Endodermal cell (in vitro differentiated cells): ENCODE data around the gene FXYD3. TPM values are rescaled to one million over a fixed set of nuclear protein-coding genes. Genes with fewer than 3 reads are reported as not detected.

Experiments
- DNase-seq: peaks from one replicate; pipeline ENCODE4 v3.0.0-alpha.2; 2017
- H3K27ac ChIP-seq: 2 replicates; pipeline ENCODE4 v1.5.1; 2013; ENCODE audit warnings: mild to moderate bottlenecking, low read depth, low read length, moderate library complexity
- H3K27me3 ChIP-seq: 2 replicates; pipeline ENCODE4 v1.6.1; 2013; ENCODE audit warnings: mild to moderate bottlenecking, low read length, moderate library complexity; ENCODE audit not compliant: insufficient read depth, control insufficient read depth, poor library complexity, severe bottlenecking
- H3K36me3 ChIP-seq: 2 replicates; pipeline ENCODE4 v1.7.0; 2013; ENCODE audit warnings: mild to moderate bottlenecking, low read length, moderate library complexity; ENCODE audit not compliant: control insufficient read depth, insufficient read depth
- H3K4me1 ChIP-seq: one replicate; pipeline ENCODE4 v1.7.0; 2013; ENCODE audit warnings: low read length; ENCODE audit not compliant: control insufficient read depth, insufficient read depth
- H3K4me3 ChIP-seq: 2 replicates; pipeline ENCODE4 v1.5.1; 2013; ENCODE audit warnings: mild to moderate bottlenecking, low read length, moderate library complexity
- H3K9ac ChIP-seq: 2 replicates; pipeline ENCODE4 v1.6.1; 2013; ENCODE audit warnings: mild to moderate bottlenecking, low read length, moderate library complexity; ENCODE audit not compliant: poor library complexity, severe bottlenecking; ENCODE audit errors: extremely low read depth
- H3K9me3 ChIP-seq: 2 replicates; pipeline ENCODE4 v1.6.1; 2013; ENCODE audit warnings: mild to moderate bottlenecking, low read length, moderate library complexity; ENCODE audit not compliant: control insufficient read depth
- H3K27ac Mint-ChIP-seq: 2 replicates; pipeline ENCODE4 v1.8.0; 2020; ENCODE audit warnings: mixed read lengths
- H3K27me3 Mint-ChIP-seq: 2 replicates; pipeline ENCODE4 v1.8.0; 2021; ENCODE audit warnings: mild to moderate bottlenecking, mixed read lengths; ENCODE audit not compliant: insufficient read depth
- H3K36me3 Mint-ChIP-seq: 2 replicates; pipeline ENCODE4 v1.8.0; 2020; ENCODE audit warnings: low read depth, mixed read lengths
- H3K4me1 Mint-ChIP-seq: 2 replicates; pipeline ENCODE4 v1.8.0; 2020; ENCODE audit warnings: mixed read lengths
- H3K4me3 Mint-ChIP-seq: 2 replicates; pipeline ENCODE4 v1.8.0; 2020; ENCODE audit warnings: mild to moderate bottlenecking, moderate library complexity, mixed read lengths
- H3K9me3 Mint-ChIP-seq: 2 replicates; pipeline ENCODE4 v1.8.0; 2020; ENCODE audit warnings: mild to moderate bottlenecking, mixed read lengths
- CTCF ChIP-seq: fragments of 200-600 bp; sonication (generic); conservative IDR thresholded peaks from 2 replicates; pipeline ENCODE4 v1.5.0; 2021; ENCODE audit warnings: antibody characterized with exemption, mild to moderate bottlenecking
- WGBS, 2 experiments: methylation state at CpG; one replicate each; pipeline versions ENCODE4 v1.1.5 to v1.1.7; 2013; ENCODE audit warnings: missing lambda C conversion rate in 2 of 2, mixed read lengths in 1 of 2; ENCODE audit not compliant: insufficient coverage in 1 of 2, insufficient read length in 1 of 2; 5-methylcytosine and 5-hydroxymethylcytosine counted together
- total RNA-seq, 2 donors: library from RNA; stranded (reverse); fragmentation: NEBNext Ultra II Directional in 1 of 2; extraction: Animal tissue kit (Norgen Biotek cat#: 25700) in 1 of 2; gene quantifications; 2 replicates in 1 of 2; 3 replicates in 1 of 2; pipeline ENCODE4 v1.2.1, GENCODE V29; 2021

FXYD3 gene
- total RNA-seq, 2 donors from 2014 or later = not detected

GRCh38 chr19:35143231-35143715 is 27.6 kb downstream of the FXYD3 start, which contains the start of gene FXYD7:
Gene FXYD7 (plus strand): TSS chr19:35143255. CDS start chr19:35143334, 79 bp downstream.
- Histone ChIP-seq H3K4me1 (no peaks in the 10 kb centered on the region), H3K4me3 (peak within 1 kb of the TSS; percentile 73), H3K9me3 (no peaks in the 10 kb centered on the region), H3K36me3 (no peaks in the 10 kb centered on the region), H3K27me3 (peaks cover 53% of the 10 kb centered on the region), H3K27ac (no peak within 1 kb of the TSS), H3K9ac (no peak within 1 kb of the TSS)
- H3K27me3 Mint-ChIP-seq = peaks cover 42% of the 10 kb centered on the region
- peak; percentile 75 for DNase-seq
- no peak within 1 kb of the TSS for H3K27ac Mint-ChIP-seq
- H3K9me3 Mint-ChIP-seq = no peaks in the 10 kb centered on the region
- peak; percentile 42 for TF ChIP-seq CTCF
- H3K4me1 Mint-ChIP-seq = peaks cover 11% of the 10 kb centered on the region
- no peaks in the 10 kb centered on the region for H3K36me3 Mint-ChIP-seq
- peak within 1 kb of the TSS; percentile 47 for H3K4me3 Mint-ChIP-seq
- 7% methylated on average over 30 of the region's 31 CpGs; no CpG with 5 or more reads in 1 of the 2 experiments for WGBS, 2 experiments

- peaks cover 53% of the 10 kb centered on the region for H3K27me3 ChIP-seq
- H3K9me3 ChIP-seq = no peaks in the 10 kb centered on the region
- H3K4me1 ChIP-seq = no peaks in the 10 kb centered on the region
- no peak overlapping the region for H3K9ac ChIP-seq
- H3K4me1 Mint-ChIP-seq = peaks cover 11% of the 10 kb centered on the region
- H3K27ac Mint-ChIP-seq = no peak overlapping the region
- H3K36me3 ChIP-seq = no peaks in the 10 kb centered on the region
- 28 to 30% methylated on average over 2 to 3 of the region's 3 CpGs for WGBS, 2 experiments
- H3K4me3 ChIP-seq = no peak overlapping the region
- no peak overlapping the region for H3K27ac ChIP-seq
- H3K4me3 Mint-ChIP-seq = no peak overlapping the region
- no peak for DNase-seq
- H3K9me3 Mint-ChIP-seq = no peaks in the 10 kb centered on the region
- no peaks in the 10 kb centered on the region for H3K36me3 Mint-ChIP-seq
- no peak for TF ChIP-seq CTCF
- peaks cover 42% of the 10 kb centered on the region for H3K27me3 Mint-ChIP-seq
These were observed 28.2 kb downstream of the FXYD3 start for GRCh38 chr19:35143818-35144217.

GRCh38 chr19:35144259-35144599 is 28.6 kb downstream of the FXYD3 start:
- no peaks in the 10 kb centered on the region for H3K9me3 ChIP-seq
- no peak overlapping the region for H3K27ac Mint-ChIP-seq
- H3K9me3 Mint-ChIP-seq = no peaks in the 10 kb centered on the region
- no peak overlapping the region for H3K4me3 Mint-ChIP-seq
- no peak for TF ChIP-seq CTCF
- H3K27me3 ChIP-seq = peaks cover 53% of the 10 kb centered on the region
- peaks cover 10% of the 10 kb centered on the region for H3K4me1 Mint-ChIP-seq
- 31% methylated on average over 4 of the region's 6 CpGs; no CpG with 5 or more reads in 1 of the 2 experiments for WGBS, 2 experiments
- no peaks in the 10 kb centered on the region for H3K36me3 Mint-ChIP-seq
- DNase-seq = no peak
- no peak overlapping the region for H3K4me3 ChIP-seq
- H3K9ac ChIP-seq = no peak overlapping the region
- peaks cover 42% of the 10 kb centered on the region for H3K27me3 Mint-ChIP-seq
- H3K27ac ChIP-seq = no peak overlapping the region
- no peaks in the 10 kb centered on the region for H3K36me3 ChIP-seq
- H3K4me1 ChIP-seq = no peaks in the 10 kb centered on the region
